ENCODE data around the gene SH2D4B. TPM values are rescaled to one million over a fixed set of nuclear protein-coding genes. Genes with fewer than 3 reads are reported as not detected.

The SH2D4B gene
- total RNA-seq, 1 donor from 2014 or later: not detected

DNA sequence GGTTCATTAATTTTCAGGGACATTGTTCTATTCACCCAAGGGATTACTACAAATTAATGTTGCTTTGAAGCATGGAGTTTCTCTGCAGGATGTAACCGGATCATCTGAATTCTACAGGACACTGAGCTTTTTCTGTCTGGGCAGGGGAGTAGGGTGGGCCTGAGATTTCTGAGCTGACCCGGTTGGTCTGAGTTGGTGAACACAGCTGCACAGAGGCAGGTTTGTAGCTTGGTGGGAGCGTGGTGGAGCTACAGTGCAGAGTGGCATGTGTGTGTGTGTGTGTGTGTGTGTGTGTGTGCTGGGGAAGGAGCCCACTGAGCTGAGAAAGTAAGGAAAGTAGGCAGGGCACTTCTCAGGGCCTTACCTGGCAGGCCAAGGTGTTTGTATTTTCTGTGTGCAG, 62.6 kb downstream of the SH2D4B start:
- Histone ChIP-seq H3K27me3 (ENCODE audit: control insufficient read depth, insufficient read depth, low read length) (no peaks in the 10 kb centered on the region), H3K4me3 (ENCODE audit: low read depth, low read length) (no peak overlapping the region), H3K36me3 (ENCODE audit: control insufficient read depth, insufficient read depth, low read length) (no peaks in the 10 kb centered on the region)
- DNase-seq (ENCODE audit: low read depth): no peak
- TF ChIP-seq, protein P1, sequence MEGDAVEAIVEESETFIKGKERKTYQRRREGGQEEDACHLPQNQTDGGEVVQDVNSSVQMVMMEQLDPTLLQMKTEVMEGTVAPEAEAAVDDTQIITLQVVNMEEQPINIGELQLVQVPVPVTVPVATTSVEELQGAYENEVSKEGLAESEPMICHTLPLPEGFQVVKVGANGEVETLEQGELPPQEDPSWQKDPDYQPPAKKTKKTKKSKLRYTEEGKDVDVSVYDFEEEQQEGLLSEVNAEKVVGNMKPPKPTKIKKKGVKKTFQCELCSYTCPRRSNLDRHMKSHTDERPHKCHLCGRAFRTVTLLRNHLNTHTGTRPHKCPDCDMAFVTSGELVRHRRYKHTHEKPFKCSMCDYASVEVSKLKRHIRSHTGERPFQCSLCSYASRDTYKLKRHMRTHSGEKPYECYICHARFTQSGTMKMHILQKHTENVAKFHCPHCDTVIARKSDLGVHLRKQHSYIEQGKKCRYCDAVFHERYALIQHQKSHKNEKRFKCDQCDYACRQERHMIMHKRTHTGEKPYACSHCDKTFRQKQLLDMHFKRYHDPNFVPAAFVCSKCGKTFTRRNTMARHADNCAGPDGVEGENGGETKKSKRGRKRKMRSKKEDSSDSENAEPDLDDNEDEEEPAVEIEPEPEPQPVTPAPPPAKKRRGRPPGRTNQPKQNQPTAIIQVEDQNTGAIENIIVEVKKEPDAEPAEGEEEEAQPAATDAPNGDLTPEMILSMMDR (IDR thresholded peaks at IDR 0.05; ENCODE audit: insufficient read depth, low read length, poor library complexity, severe bottlenecking): no peak

DNA sequence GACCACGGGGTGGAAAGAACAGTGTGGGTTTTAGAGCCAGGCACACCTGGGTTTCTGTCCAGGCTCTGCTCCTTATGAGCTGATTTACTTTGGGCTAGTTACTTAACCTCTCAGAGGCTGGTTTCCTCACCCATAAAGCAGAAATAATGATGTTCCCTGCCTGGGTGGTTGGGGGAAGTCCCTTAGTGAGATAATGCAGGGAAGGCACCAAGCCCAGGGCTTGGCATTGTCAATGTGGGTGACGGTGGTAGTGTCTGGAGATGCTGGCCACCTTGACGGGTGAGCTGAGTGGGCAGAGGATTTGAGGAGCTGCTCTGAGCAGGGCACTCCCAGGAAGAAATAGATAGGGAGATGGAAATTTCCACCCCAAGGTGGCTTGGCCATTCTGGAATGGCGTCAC, 65.2 kb downstream of the SH2D4B start:
- TF ChIP-seq, protein P1 (IDR thresholded peaks at IDR 0.05; ENCODE audit: insufficient read depth, low read length, poor library complexity, severe bottlenecking): no peak
- no peaks in the 10 kb centered on the region for H3K36me3 ChIP-seq (ENCODE audit: control insufficient read depth, insufficient read depth, low read length)
- no peaks in the 10 kb centered on the region for H3K27me3 ChIP-seq (ENCODE audit: control insufficient read depth, insufficient read depth, low read length)
- H3K4me3 ChIP-seq (ENCODE audit: low read depth, low read length): no peak overlapping the region
- no peak for DNase-seq (ENCODE audit: low read depth)

DNA sequence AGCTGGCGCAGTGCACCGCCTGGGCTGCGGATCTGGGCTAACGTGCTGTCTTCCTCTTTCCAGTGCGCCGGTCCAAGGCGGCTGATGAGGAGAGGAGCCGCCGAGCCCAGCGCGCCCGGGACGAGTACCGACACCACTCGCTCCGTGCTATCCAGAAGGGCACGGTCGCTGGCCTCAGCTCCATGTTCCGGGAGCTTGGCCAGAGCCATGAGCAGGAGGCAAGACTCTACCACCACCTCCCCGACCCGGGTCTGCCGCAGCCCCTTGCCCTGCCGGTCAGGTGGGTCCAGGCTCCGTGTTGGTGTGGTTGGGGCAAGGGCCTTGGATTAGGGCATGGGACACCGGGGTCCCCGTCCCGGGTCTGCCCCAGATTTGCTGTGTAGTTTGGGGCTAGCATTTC, 65.8 kb downstream of the SH2D4B start:
- Histone ChIP-seq H3K36me3 (ENCODE audit: control insufficient read depth, insufficient read depth, low read length) (no peaks in the 10 kb centered on the region), H3K4me3 (ENCODE audit: low read depth, low read length) (no peak overlapping the region), H3K27me3 (ENCODE audit: control insufficient read depth, insufficient read depth, low read length) (no peaks in the 10 kb centered on the region)
- DNase-seq (ENCODE audit: low read depth): no peak
- TF ChIP-seq, protein P1 (IDR thresholded peaks at IDR 0.05; ENCODE audit: insufficient read depth, low read length, poor library complexity, severe bottlenecking): no peak

DNA sequence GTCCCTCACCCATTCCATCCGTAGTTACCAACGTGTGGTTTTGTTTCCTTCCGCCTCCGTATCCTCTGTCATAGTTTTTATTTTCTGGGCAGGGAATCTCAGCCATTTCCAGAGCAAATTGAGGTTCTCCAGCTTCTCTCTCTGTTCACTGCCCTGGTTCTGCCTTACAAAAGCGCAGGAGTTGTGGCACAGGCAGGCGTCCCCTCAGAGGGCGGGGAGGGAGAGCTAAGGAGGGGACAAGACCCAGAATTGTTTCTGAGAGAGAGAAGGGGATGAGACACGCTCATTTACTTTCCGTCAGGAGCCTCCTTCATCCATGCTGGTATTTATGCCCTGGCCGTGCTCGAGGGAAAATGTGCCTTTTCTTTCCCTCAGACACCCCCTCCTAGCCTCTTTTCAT, 71.0 kb downstream of the SH2D4B start:
- DNase-seq (ENCODE audit: low read depth): no peak
- H3K36me3 ChIP-seq (ENCODE audit: control insufficient read depth, insufficient read depth, low read length): no peaks in the 10 kb centered on the region
- H3K4me3 ChIP-seq (ENCODE audit: low read depth, low read length): no peak overlapping the region
- no peaks in the 10 kb centered on the region for H3K27me3 ChIP-seq (ENCODE audit: control insufficient read depth, insufficient read depth, low read length)
- TF ChIP-seq, protein P1 (IDR thresholded peaks at IDR 0.05; ENCODE audit: insufficient read depth, low read length, poor library complexity, severe bottlenecking): no peak

DNA sequence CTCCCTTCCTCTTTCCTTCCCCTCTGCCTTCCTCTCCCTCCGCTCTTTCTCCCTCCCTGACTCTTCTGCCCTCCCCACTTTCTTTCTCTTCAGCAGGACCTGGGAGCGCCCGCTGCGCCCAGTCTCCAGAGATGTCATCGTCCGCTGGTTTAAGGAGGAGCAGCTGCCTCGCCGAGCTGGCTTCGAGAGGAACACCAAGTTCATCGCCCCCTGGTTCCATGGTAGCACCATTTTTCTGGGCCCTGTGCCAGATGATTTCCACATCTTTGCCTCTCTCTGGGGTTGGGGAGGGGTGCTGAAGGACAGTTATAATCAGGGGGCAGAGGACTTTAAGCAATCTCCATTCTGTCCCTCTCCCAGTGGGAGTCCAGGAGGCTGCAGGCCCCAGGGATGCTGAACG, 71.6 kb downstream of the SH2D4B start:
- Histone ChIP-seq H3K27me3 (ENCODE audit: control insufficient read depth, insufficient read depth, low read length) (no peaks in the 10 kb centered on the region), H3K36me3 (ENCODE audit: control insufficient read depth, insufficient read depth, low read length) (no peaks in the 10 kb centered on the region), H3K4me3 (ENCODE audit: low read depth, low read length) (no peak overlapping the region)
- TF ChIP-seq, protein P1 (IDR thresholded peaks at IDR 0.05; ENCODE audit: insufficient read depth, low read length, poor library complexity, severe bottlenecking): no peak
- DNase-seq (ENCODE audit: low read depth): no peak

DNA sequence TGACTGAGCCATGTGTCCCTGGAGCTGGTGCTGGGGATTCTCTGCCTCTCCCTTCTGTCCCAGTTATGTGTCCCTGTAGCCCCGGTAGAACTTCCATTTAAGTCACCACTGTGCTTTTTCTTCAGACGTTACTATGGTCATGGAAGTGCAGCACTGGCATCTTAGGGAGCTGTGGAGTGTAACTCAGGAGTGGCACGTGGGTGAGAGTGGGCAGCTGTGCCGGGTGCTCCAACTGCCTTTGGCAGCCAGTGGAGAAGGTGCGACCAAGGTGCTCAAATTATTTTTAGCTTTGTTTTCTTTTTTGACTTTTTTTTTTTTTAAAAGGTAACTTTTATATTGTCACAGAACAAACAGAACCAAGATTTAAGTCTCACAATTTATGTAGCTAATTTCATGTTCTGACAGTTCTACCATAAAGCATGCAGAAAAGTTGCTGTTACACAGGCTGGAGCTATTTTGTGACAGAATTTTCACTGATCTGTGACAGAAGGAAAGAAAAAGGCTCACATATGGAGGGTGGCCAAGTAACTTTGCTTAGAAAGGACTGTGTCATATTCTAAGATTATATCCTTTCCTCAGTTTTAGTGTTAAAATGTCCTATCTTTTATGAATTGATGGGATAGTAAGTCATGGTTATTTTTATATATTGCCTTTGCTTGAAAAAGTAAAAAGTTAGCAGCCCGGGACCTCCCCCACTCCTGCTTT, 73.9 kb downstream of the SH2D4B start:
- Histone ChIP-seq H3K4me3 (ENCODE audit: low read depth, low read length) (no peak overlapping the region), H3K36me3 (ENCODE audit: control insufficient read depth, insufficient read depth, low read length) (no peaks in the 10 kb centered on the region), H3K27me3 (ENCODE audit: control insufficient read depth, insufficient read depth, low read length) (no peaks in the 10 kb centered on the region)
- TF ChIP-seq, protein P1 (IDR thresholded peaks at IDR 0.05; ENCODE audit: insufficient read depth, low read length, poor library complexity, severe bottlenecking): no peak
- no peak for DNase-seq (ENCODE audit: low read depth)

All from kidney epithelial cell (primary cell).